IMR-90 (cell line): ENCODE measurements around the gene EDARADD. TPM values are rescaled to one million over a fixed set of nuclear protein-coding genes. Genes with fewer than 3 reads are reported as not detected.

Experiments
- ATAC-seq: fragments of 200-7000 bp; cut with Tn5 transposase; 2 replicates; pipeline ENCODE4 v1.9.1; 2020; ENCODE audit warnings: low read depth, mild to moderate bottlenecking, moderate library complexity
- BruUV-seq: library from RNA; stranded (reverse); fragments of 400-500 nt; replicated peaks from 2 replicates; lab custom pipeline; 2021; lab: Mats Ljungman, UMichigan
- CTCF ChIA-PET: fragments of 300-600 bp; formaldehyde crosslinking; extraction: SDS; loops from one replicate; lab custom pipeline; 2021; ENCODE audit warnings: antibody characterized with exemption; lab: Yijun Ruan, JAX
- POLR2A ChIA-PET: fragments of 300-600 bp; sonication (Branson Sonifier 250); formaldehyde crosslinking; loops from one replicate; lab custom pipeline; 2022; ENCODE audit warnings: antibody characterized with exemption; ENCODE audit not compliant: unreplicated experiment; lab: Charles Lee
- DNase-seq: peaks from one replicate; pipeline ENCODE4 v3.0.0; 2013
- H2AFZ ChIP-seq: replicated peaks from 2 replicates; pipeline ENCODE3; 2013; ENCODE audit warnings: low read length, mild to moderate bottlenecking; ENCODE audit not compliant: poor library complexity
- H2AK5ac ChIP-seq: 2 replicates; pipeline ENCODE4 v1.6.1; 2013; ENCODE audit warnings: low read depth, low read length, inconsistent platforms
- H2AK9ac ChIP-seq: replicated peaks from 2 replicates; pipeline ENCODE3; 2013; ENCODE audit warnings: mild to moderate bottlenecking, low read depth, low read length, moderate library complexity; ENCODE audit not compliant: poor library complexity
- H2BK120ac ChIP-seq: 2 replicates; pipeline ENCODE4 v1.6.1; 2013; ENCODE audit warnings: low read depth, low read length, inconsistent platforms
- H2BK15ac ChIP-seq: 3 replicates; pipeline ENCODE4 v1.6.1; 2013; ENCODE audit warnings: low read depth, low read length, inconsistent platforms
- H2BK20ac ChIP-seq: 2 replicates; pipeline ENCODE4 v1.6.1; 2013; ENCODE audit warnings: low read depth, mild to moderate bottlenecking, inconsistent platforms, low read length, moderate library complexity
- H2BK5ac ChIP-seq: 2 replicates; pipeline ENCODE4 v1.6.1; 2013; ENCODE audit warnings: mild to moderate bottlenecking, low read depth, low read length, inconsistent platforms; ENCODE audit not compliant: poor library complexity, severe bottlenecking
- H3K14ac ChIP-seq: replicated peaks from 2 replicates; pipeline ENCODE4 v1.6.1; 2013; ENCODE audit warnings: low read depth, low read length, inconsistent platforms
- H3K18ac ChIP-seq: 2 replicates; pipeline ENCODE4 v1.6.1; 2013; ENCODE audit warnings: low read depth, low read length, control low read depth
- H3K23ac ChIP-seq: 2 replicates; pipeline ENCODE4 v1.6.1; 2013; ENCODE audit warnings: low read depth, low read length, inconsistent platforms
- H3K27ac ChIP-seq: 2 replicates; pipeline ENCODE4 v1.5.1; 2013; ENCODE audit warnings: mild to moderate bottlenecking, control low read depth, low read length; ENCODE audit not compliant: insufficient read depth
- H3K27me3 ChIP-seq: 2 replicates; pipeline ENCODE4 v1.6.1; 2013; ENCODE audit warnings: low read length; ENCODE audit not compliant: control insufficient read depth, insufficient read depth
- H3K36me3 ChIP-seq: 2 replicates; pipeline ENCODE4 v1.6.1; 2013; ENCODE audit warnings: low read length, mixed read lengths; ENCODE audit not compliant: control insufficient read depth, insufficient read depth
- H3K4ac ChIP-seq: 2 replicates; pipeline ENCODE4 v1.6.1; 2013; ENCODE audit warnings: low read depth, low read length, inconsistent platforms
- H3K4me1 ChIP-seq: 2 replicates; pipeline ENCODE4 v1.6.1; 2013; ENCODE audit warnings: low read length, mixed read lengths; ENCODE audit not compliant: control insufficient read depth, insufficient read depth
- H3K4me2 ChIP-seq: 2 replicates; pipeline ENCODE4 v1.6.1; 2013; ENCODE audit warnings: low read depth, mild to moderate bottlenecking, control low read depth, low read length, moderate library complexity
- H3K4me3 ChIP-seq: 2 replicates; pipeline ENCODE4 v1.5.1; 2013; ENCODE audit warnings: low read depth, mild to moderate bottlenecking, control low read depth, low read length, moderate library complexity; ENCODE audit not compliant: insufficient read depth
- H3K56ac ChIP-seq: 2 replicates; pipeline ENCODE4 v1.6.1; 2013; ENCODE audit warnings: low read length, inconsistent platforms; ENCODE audit not compliant: insufficient read depth; ENCODE audit errors: extremely low read depth
- H3K79me1 ChIP-seq, 2 experiments: 2 replicates each; pipeline ENCODE4 v1.6.1; 2013; ENCODE audit warnings: low read length in 2 of 2, inconsistent platforms in 1 of 2, low read depth in 1 of 2
- H3K9ac ChIP-seq: 2 replicates; pipeline ENCODE4 v1.6.1; 2013; ENCODE audit warnings: low read depth, low read length, control low read depth
- H3K9me1 ChIP-seq: 2 replicates; pipeline ENCODE4 v1.6.1; 2013; ENCODE audit warnings: low read length, inconsistent platforms; ENCODE audit not compliant: insufficient read depth
- H3K9me3 ChIP-seq: 2 replicates; pipeline ENCODE4 v1.6.1; 2013; ENCODE audit warnings: low read length; ENCODE audit not compliant: control insufficient read depth, insufficient read depth
- H4K20me1 ChIP-seq: 2 replicates; pipeline ENCODE4 v1.6.1; 2013; ENCODE audit warnings: low read length, inconsistent platforms; ENCODE audit not compliant: insufficient read depth
- H4K5ac ChIP-seq: 2 replicates; pipeline ENCODE4 v1.6.1; 2013; ENCODE audit warnings: mild to moderate bottlenecking, low read depth, low read length, control low read depth
- H4K8ac ChIP-seq, 2 experiments: 2 replicates each; pipeline ENCODE4 v1.6.1; 2013; ENCODE audit warnings: low read depth in 2 of 2, low read length in 2 of 2, control low read depth in 1 of 2, inconsistent platforms in 1 of 2
- H4K91ac ChIP-seq: 2 replicates; pipeline ENCODE4 v1.6.1; 2013; ENCODE audit warnings: low read depth, low read length, inconsistent platforms; ENCODE audit not compliant: insufficient read depth
- BHLHE40 ChIP-seq: fragments of 150-350 bp; IDR thresholded peaks from 2 replicates; pipeline ENCODE4 v1.6.1; 2016; ENCODE audit warnings: mild to moderate bottlenecking, low read depth, low read length
- CHD1 ChIP-seq: IDR thresholded peaks from 2 replicates; pipeline ENCODE4 v1.6.1; 2012; ENCODE audit warnings: low read depth, low read length, improper control_type of control experiment
- FOS ChIP-seq: fragments of 150-350 bp; IDR thresholded peaks from 2 replicates; pipeline ENCODE4 v1.6.1; 2016; ENCODE audit warnings: low read depth, low read length
- MAZ ChIP-seq: IDR thresholded peaks from 2 replicates; pipeline ENCODE4 v1.6.1; 2012; ENCODE audit warnings: low read depth, mild to moderate bottlenecking, low read length, improper control_type of control experiment, moderate library complexity, borderline replicate concordance
- POLR2A ChIP-seq: IDR thresholded peaks from 2 replicates; pipeline ENCODE4 v1.6.1; 2012; ENCODE audit warnings: mild to moderate bottlenecking, low read depth, low read length
- RAD21 ChIP-seq: IDR thresholded peaks from 2 replicates; pipeline ENCODE4 v1.6.1; 2012; ENCODE audit warnings: low read length, improper control_type of control experiment
- RCOR1 ChIP-seq: IDR thresholded peaks from 2 replicates; pipeline ENCODE4 v1.6.1; 2012; ENCODE audit warnings: mild to moderate bottlenecking, low read length, improper control_type of control experiment; ENCODE audit not compliant: insufficient replicate concordance
- WGBS, 2 experiments: methylation state at CpG; one replicate each; pipeline versions ENCODE4 v1.1.5 to v1.1.7; 2013; ENCODE audit warnings: missing lambda C conversion rate in 2 of 2; ENCODE audit not compliant: insufficient read length in 1 of 2; ENCODE audit errors: extremely low coverage in 2 of 2; 5-methylcytosine and 5-hydroxymethylcytosine counted together
- dilution Hi-C: fragments of 300-500 bp; cut with HindIII; formaldehyde crosslinking; loops from one replicate; pipeline ENCODE4 v1.14.3; 2018; ENCODE audit warnings: low sequenced_read_pairs; ENCODE audit not compliant: unreplicated experiment
- in situ Hi-C: fragments of 300-500 bp; cut with MboI; formaldehyde crosslinking; loops from 3 replicates; pipeline ENCODE4 v1.14.3; 2019; ENCODE audit warnings: low sequenced_read_pairs, inconsistent platforms, mixed read lengths
- intact Hi-C: fragments of 100-400 bp; cut with micrococcal nuclease; formaldehyde crosslinking; loops from 2 replicates; pipeline ENCODE4 v1.10.0; 2022
- polyA plus RNA-seq, 3 experiments: library from polyadenylated mRNA; depleted of rRNA; stranded (reverse); fragments of >200 nt; gene quantifications; 2 replicates each; pipeline ENCODE4 v1.2.3, GENCODE V29; 2012; ENCODE audit warnings: low replicate concordance in 1 of 3
- total RNA-seq: library from RNA; depleted of rRNA; stranded (reverse); fragments of >200 nt; gene quantifications from 2 replicates; pipeline ENCODE4 v1.2.3, GENCODE V29; 2012

EDARADD gene
- total and polyA plus RNA-seq, 2 of the 4 experiments (the other 2 are of a cell fraction): not detected

DNA sequence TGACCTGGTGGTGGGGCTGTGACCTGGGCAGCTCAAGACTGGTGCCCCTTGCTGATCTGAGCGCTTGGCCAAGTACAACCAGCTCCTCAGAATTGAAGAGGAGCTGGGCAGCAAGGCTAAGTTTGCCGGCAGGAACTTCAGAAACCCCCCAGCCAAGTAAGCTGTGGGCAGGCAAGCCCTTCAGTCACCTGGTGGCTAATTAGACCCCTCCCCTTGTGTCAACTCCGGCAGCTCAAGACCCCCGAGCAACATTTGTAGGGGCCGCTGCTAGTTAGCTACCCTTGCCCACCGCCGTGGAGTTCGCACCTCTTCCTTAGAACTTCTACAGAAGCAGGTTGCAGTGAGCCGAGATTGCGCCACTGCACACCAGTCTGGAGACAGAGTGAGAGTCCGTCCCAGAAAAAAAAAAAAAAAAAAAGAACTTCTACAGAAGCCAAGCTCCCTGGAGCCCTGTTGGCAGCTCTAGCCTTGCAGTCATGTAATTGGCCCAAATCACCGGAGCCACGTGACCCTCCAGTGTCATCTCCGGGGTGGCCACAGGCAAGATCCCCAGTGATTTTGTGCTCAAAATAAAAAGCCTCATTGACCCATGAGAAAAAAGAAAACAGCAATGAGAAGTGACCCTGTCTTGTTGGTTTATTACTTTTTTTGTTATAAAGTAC lies 90.4 kb downstream of the EDARADD start:
- Histone ChIP-seq H3K27me3 (peaks cover 2% of the 10 kb centered on the region), H2BK5ac (no peak overlapping the region), H2BK15ac (no peak overlapping the region), H4K20me1 (no peaks in the 10 kb centered on the region), H4K5ac (no peak overlapping the region), H3K9me1 (no peaks in the 10 kb centered on the region), H3K9ac (no peak overlapping the region), H3K4me1 (no peaks in the 10 kb centered on the region), H3K18ac (no peak overlapping the region), H3K23ac (no peak overlapping the region), H2BK20ac (no peak overlapping the region), H2AK9ac (no peak overlapping the region), H3K9me3 (no peaks in the 10 kb centered on the region), H3K79me1 (no peaks in the 10 kb centered on the region), H4K8ac (no peak overlapping the region), H2BK120ac (no peak overlapping the region), H2AK5ac (no peak overlapping the region), H3K4me3 (no peak overlapping the region), H3K4ac (no peak overlapping the region), H3K36me3 (no peaks in the 10 kb centered on the region), H3K14ac (no peak overlapping the region), H4K91ac (no peak overlapping the region), H3K27ac (no peak overlapping the region), H3K4me2 (no peak overlapping the region), H3K56ac (no peak overlapping the region), H2AFZ (no peak overlapping the region)
- BruUV-seq: no TSS peak
- in situ Hi-C loops (loop anchor here (5.0 kb wide), 1 partner anchor 372 kb away; no protein-coding TSS in a partner anchor), dilution Hi-C loops (no loop called here), intact Hi-C loops (no loop called here)
- TF ChIP-seq RAD21 (no peak), RCOR1 (no peak), FOS (no peak), BHLHE40 (no peak), MAZ (no peak), CHD1 (no peak), POLR2A (no peak)
- ATAC-seq: no peak
- DNase-seq: no peak
- no CpG with 5 or more reads among the region's 14 CpGs for WGBS, 2 experiments
- CTCF ChIA-PET: interaction anchor here (0.6 kb wide), 1 partner anchor 379 kb away, joined by 3 read pairs; no protein-coding TSS in a partner anchor
- POLR2A ChIA-PET: no interaction called here
